Subcutaneous adipose tissue (tissue), 4 donors: ENCODE results near the gene PTPN23. TPM values are rescaled to one million over a fixed set of nuclear protein-coding genes. Genes with fewer than 3 reads are reported as not detected.

ENCODE experiments used
- total RNA-seq, 4 donors: library from RNA; depleted of rRNA; stranded (reverse); fragments of >200 nt; gene quantifications; one replicate each; pipeline ENCODE4 v1.1.0, GENCODE V29; 2016
- TF ChIP-seq, protein P1 (sequence below): fragments of 450-650 bp; IDR thresholded peaks from one replicate; pipeline ENCODE4 v1.5.1; 2016; ENCODE audit warnings: low read depth, mild to moderate bottlenecking, control low read depth, antibody characterized with exemption, moderate library complexity

PTPN23 gene
- total RNA-seq, 4 donors from 2014 or later = 14.0 to 27.3 (median 19.9) TPM

DNA sequence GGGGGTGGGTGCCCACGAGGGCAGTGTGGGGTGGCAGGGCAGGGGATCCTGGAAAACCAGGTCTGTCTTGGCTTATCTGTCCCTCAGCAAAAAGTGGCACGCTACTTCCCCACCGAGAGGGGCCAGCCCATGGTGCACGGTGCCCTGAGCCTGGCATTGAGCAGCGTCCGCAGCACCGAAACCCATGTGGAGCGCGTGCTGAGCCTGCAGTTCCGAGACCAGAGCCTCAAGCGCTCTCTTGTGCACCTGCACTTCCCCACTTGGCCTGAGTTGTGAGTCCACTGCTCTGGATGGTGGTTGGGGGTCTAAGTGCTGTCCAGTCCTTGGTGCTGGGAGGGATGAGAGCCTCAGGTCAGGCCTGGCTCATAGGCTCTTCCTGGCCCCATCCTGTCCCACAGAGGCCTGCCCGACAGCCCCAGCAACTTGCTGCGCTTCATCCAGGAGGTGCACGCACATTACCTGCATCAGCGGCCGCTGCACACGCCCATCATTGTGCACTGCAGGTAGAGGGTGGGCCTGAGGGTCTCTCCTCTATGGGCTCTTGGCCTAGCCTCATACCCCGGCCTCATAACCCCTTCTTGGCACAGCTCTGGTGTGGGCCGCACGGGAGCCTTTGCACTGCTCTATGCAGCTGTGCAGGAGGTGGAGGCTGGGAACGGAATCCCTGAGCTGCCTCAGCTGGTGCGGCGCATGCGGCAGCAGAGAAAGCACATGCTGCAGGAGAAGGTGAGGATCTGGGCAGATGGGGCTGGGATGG, 31.1 kb downstream of the PTPN23 start:
- TF ChIP-seq, protein P1, sequence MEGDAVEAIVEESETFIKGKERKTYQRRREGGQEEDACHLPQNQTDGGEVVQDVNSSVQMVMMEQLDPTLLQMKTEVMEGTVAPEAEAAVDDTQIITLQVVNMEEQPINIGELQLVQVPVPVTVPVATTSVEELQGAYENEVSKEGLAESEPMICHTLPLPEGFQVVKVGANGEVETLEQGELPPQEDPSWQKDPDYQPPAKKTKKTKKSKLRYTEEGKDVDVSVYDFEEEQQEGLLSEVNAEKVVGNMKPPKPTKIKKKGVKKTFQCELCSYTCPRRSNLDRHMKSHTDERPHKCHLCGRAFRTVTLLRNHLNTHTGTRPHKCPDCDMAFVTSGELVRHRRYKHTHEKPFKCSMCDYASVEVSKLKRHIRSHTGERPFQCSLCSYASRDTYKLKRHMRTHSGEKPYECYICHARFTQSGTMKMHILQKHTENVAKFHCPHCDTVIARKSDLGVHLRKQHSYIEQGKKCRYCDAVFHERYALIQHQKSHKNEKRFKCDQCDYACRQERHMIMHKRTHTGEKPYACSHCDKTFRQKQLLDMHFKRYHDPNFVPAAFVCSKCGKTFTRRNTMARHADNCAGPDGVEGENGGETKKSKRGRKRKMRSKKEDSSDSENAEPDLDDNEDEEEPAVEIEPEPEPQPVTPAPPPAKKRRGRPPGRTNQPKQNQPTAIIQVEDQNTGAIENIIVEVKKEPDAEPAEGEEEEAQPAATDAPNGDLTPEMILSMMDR = no peak

DNA sequence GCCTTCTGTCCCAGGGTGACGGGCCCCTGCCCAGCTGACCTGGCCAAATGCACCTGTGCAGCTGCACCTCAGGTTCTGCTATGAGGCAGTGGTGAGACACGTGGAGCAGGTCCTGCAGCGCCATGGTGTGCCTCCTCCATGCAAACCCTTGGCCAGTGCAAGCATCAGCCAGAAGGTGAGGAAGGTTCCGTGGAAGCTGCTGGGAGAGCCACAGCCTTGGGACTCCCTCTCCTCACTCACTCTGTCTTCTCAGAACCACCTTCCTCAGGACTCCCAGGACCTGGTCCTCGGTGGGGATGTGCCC, 31.6 kb downstream of the PTPN23 start:
- TF ChIP-seq, protein P1 = no peak

DNA sequence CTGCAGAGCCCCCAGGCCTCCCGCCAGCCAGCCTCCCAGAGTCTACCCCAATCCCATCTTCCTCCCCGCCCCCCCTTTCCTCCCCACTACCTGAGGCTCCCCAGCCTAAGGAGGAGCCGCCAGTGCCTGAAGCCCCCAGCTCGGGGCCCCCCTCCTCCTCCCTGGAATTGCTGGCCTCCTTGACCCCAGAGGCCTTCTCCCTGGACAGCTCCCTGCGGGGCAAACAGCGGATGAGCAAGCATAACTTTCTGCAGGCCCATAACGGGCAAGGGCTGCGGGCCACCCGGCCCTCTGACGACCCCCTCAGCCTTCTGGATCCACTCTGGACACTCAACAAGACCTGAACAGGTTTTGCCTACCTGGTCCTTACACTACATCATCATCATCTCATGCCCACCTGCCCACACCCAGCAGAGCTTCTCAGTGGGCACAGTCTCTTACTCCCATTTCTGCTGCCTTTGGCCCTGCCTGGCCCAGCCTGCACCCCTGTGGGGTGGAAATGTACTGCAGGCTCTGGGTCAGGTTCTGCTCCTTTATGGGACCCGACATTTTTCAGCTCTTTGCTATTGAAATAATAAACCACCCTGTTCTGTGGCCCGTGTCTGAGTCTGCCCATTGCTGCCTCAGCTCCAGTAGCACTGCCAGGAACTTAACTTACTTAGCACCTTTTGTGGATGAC, 32.2 kb downstream of the PTPN23 start:
- TF ChIP-seq, protein P1 = no peak

DNA sequence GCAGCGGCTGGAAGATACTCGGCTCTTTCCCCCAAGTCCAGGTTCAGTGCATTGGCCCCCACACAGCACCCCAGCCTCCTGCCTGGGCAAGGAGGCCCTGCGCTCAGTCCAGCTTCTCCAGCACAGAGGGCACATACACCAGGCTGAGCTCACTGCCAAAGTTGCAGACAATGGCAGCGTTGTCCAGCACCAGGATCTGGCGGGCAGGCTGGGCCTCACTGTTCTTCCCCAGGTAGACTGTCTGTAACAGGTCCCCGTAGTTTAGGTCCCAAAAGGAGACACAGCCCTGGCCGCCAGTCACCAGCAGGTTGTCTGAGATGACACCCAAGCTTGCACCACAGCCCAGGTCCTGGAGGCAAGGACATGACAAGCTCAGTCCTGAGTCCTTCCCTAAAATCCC, 32.9 kb downstream of the PTPN23 start:
- TF ChIP-seq, protein P1 = no peak

DNA sequence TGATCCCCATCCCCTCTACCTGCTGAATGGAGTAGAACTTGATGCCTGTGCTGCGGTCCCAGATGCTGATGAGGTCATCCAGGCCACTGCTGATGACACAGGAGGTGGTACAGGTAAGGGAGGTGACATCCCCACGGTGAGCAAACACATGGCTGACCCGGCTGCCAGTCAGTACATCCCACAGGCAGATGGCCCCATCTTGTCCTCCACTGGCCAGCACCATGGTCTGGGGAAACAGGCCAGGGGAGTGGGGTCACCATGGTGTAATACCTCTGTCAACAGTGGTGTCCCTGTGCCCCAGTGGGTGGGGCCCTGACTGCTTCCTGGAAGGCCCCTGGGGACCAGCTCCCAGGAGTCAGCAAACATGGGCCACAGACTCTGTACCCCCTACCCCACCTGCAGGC, 33.3 kb downstream of the PTPN23 start:
- TF ChIP-seq, protein P1 = no peak

DNA sequence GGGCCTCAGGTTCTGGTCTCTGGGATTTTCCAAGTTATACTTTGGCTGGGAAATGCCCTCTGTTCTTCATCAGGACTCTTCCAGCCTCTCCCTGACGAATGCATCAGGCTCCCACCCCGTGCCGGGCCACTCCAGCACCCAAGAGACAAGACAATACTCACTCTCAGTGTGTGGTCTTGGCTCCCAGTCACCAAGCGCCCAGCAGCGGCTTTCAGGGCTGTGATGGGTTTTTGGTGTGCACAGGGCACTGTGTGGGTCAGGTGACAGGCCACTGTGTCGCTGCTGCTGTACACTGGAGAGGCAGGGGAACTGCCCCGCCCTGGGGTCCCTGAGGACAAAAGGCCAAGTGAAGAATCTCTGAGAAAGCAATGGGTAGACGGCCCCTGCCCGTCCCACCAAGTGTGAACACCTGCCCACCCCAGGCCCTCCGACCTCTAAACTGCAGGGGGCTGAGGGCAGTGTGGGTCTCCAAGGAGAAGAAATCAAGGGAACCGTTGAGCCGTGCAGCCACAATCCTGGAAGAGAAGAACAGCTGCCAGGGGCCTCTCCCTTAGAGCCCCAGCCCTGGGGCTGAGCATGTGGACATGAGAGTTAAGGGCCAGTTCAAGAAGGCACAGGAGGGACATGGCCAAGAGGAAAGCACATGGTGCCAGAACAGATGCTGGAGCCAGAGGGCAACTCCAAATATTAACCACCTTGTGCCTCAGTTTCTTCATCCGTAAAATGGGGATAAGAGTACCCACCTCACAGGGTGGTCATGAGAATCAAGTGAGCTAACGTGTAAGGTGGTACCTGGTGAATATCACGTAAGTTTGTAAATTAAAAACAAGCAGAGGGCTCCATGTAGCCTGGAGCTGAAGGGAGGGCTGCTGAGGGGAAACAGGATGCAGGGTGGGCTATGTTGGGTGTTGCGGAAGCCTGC, 34.1 kb downstream of the PTPN23 start:
- TF ChIP-seq, protein P1 = no peak

DNA sequence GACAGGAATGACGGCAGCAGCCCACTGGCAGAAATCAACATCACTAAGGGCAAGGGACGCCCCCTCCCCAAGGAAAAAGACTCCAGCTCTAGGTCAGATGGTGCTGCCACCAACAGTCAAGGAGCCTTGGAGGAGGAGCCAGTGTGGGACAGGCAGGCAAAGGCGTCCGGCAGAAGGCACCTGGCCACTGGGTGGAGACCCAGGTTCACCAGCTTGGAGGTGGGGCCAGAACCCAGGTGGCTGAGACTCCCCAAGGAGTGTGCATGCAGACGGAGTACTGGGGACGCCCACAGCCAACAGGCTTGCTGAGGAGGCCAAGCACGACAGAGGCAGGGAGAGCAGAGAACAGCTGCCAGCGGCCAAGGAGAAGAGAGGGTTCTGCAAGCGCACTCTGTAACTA, 35.2 kb downstream of the PTPN23 start:
- TF ChIP-seq, protein P1 = no peak
